HFFc6 (cell line): ENCODE results near the gene CD81. TPM values are rescaled to one million over a fixed set of nuclear protein-coding genes. Genes with fewer than 3 reads are reported as not detected.
"Not testable (repeated sequence)": the region's sequence is repeated elsewhere in the genome, so short reads cannot be mapped to it uniquely, and the experiment has no call there.

Experiments
- DNase-seq: peaks from one replicate; pipeline ENCODE4 v3.0.0-alpha.2; 2018
- H3K27ac Mint-ChIP-seq: 2 replicates; pipeline ENCODE4 v1.8.0; 2020; ENCODE audit warnings: mild to moderate bottlenecking, mixed read lengths
- H3K27me3 Mint-ChIP-seq: 2 replicates; pipeline ENCODE4 v1.8.0; 2021; ENCODE audit warnings: mild to moderate bottlenecking, moderate library complexity, mixed read lengths; ENCODE audit not compliant: insufficient read depth
- H3K36me3 Mint-ChIP-seq: 2 replicates; pipeline ENCODE4 v1.8.0; 2021; ENCODE audit warnings: low read depth, mixed read lengths
- H3K4me1 Mint-ChIP-seq: 2 replicates; pipeline ENCODE4 v1.8.0; 2020; ENCODE audit warnings: low read depth, mixed read lengths
- H3K4me3 Mint-ChIP-seq: 2 replicates; pipeline ENCODE4 v1.8.0; 2020; ENCODE audit warnings: mild to moderate bottlenecking, moderate library complexity, mixed read lengths
- H3K9me3 Mint-ChIP-seq: 2 replicates; pipeline ENCODE4 v1.8.0; 2020; ENCODE audit warnings: mild to moderate bottlenecking, mixed read lengths
- total RNA-seq, 6 experiments: library from RNA; stranded (reverse); fragmentation: NEBNext Ultra II Directional; extraction: Animal tissue kit (Norgen Biotek cat#: 25700); gene quantifications; 2 replicates in 1 of 6; 3 replicates in 5 of 6; pipeline ENCODE4 v1.2.3, GENCODE V29; 2021
- TF ChIP-seq, protein P1 (sequence below): fragments of 200-600 bp; sonication (generic); IDR thresholded peaks from 2 replicates; pipeline ENCODE4 v1.5.0; 2021; ENCODE audit warnings: antibody characterized with exemption, mild to moderate bottlenecking

The CD81 gene
- total RNA-seq, 6 experiments from 2014 or later: 540 to 738 (median 627) TPM

GRCh38 chr11:2363130-2363529 is 14.0 kb upstream of the CD81 start:
- Mint-ChIP-seq H3K9me3 (no peaks in the 10 kb centered on the region), H3K27me3 (peaks cover 21% of the 10 kb centered on the region), H3K4me1 (no peaks in the 10 kb centered on the region), H3K36me3 (no peaks in the 10 kb centered on the region), H3K4me3 (no peak overlapping the region), H3K27ac (no peak overlapping the region)
- TF ChIP-seq, protein P1, sequence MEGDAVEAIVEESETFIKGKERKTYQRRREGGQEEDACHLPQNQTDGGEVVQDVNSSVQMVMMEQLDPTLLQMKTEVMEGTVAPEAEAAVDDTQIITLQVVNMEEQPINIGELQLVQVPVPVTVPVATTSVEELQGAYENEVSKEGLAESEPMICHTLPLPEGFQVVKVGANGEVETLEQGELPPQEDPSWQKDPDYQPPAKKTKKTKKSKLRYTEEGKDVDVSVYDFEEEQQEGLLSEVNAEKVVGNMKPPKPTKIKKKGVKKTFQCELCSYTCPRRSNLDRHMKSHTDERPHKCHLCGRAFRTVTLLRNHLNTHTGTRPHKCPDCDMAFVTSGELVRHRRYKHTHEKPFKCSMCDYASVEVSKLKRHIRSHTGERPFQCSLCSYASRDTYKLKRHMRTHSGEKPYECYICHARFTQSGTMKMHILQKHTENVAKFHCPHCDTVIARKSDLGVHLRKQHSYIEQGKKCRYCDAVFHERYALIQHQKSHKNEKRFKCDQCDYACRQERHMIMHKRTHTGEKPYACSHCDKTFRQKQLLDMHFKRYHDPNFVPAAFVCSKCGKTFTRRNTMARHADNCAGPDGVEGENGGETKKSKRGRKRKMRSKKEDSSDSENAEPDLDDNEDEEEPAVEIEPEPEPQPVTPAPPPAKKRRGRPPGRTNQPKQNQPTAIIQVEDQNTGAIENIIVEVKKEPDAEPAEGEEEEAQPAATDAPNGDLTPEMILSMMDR: no peak
- DNase-seq: no peak

DNA sequence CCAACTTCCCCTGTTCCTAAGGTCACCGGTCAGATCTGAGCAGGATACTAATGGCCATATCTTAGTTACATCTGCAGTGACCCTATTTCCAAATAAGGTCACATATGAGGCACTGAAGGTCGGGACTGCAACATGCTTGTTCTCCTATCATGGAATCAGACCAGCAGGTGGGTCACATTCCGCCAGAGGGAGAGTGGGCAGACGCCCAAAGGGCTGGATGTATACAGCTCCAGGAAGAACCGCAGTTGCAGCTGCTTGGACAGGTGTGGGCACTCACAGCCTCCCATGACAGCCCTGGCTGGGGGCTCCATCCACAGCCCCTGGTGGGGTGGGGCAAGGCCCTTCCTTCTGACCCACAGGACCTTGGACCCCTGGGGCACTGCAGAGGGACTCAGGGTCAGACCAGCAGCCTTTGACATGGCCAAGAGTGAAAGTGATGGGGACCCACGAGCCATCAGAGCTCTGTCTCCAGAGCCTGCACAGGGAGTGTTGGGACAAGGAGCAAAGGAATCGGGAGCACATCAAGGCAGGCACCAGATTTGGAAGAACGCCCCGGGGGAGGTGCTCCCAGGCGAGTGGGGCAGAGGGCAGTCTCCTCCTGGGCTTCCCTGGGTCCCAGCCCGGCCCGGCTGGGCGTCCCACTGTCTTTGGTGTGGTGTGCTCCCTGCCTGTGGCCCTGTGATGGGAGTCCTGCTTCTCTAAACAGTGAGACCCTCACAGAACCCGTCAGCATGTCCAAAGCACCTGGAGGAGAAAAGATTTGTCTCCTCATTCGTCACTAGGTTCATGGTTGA is 13.3 kb upstream of the CD81 start:
- no peak for DNase-seq

GRCh38 chr11:2364386-2364785 is 12.7 kb upstream of the CD81 start:
- not testable (repeated sequence) for H3K4me3 Mint-ChIP-seq, H3K4me1 Mint-ChIP-seq, H3K9me3 Mint-ChIP-seq, H3K27ac Mint-ChIP-seq, DNase-seq, H3K36me3 Mint-ChIP-seq
- peaks cover 21% of the 10 kb centered on the region for H3K27me3 Mint-ChIP-seq

More for the DNA sequence above, 13.3 kb upstream of the CD81 start:
- no peaks in the 10 kb centered on the region for H3K9me3 Mint-ChIP-seq
- TF ChIP-seq, protein P1: no peak
- no peaks in the 10 kb centered on the region for H3K36me3 Mint-ChIP-seq
- H3K27me3 Mint-ChIP-seq: peaks cover 21% of the 10 kb centered on the region
- no peak overlapping the region for H3K27ac Mint-ChIP-seq
- H3K4me3 Mint-ChIP-seq: no peak overlapping the region
- H3K4me1 Mint-ChIP-seq: no peaks in the 10 kb centered on the region

DNA sequence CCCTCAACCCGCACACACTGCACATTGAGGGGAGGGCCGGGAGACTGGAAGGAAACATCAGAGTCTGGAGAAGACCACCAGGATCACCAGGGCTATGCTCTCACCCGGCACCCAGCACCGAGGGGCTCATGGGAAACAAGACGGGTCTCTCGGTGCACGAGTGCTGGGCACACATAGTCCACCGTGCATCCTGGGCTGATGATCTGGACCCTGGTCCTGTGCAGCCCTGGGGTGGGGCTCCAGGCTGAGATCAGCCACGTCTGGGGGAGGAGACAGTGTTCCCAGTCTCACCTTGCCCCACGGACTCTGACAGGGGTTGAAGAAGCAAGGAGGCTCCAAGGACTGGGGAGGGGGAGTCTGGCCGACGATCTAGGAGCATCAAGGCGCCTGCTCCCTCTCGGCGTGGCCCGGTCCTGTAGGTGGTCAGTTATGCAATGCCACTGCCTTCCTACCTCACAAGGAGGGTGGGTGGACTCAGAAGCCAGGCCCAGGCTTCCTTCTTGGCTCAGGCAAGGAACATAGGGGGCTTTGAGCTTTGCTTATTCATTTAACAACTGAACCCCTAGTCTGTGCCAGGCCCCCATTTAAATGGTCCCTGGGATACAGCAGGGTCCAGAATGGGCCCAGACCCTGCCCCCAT is 11.4 kb upstream of the CD81 start:
- H3K27me3 Mint-ChIP-seq: peaks cover 21% of the 10 kb centered on the region
- no peaks in the 10 kb centered on the region for H3K9me3 Mint-ChIP-seq
- H3K4me1 Mint-ChIP-seq: no peaks in the 10 kb centered on the region
- TF ChIP-seq, protein P1: no peak
- DNase-seq: no peak
- no peak overlapping the region for H3K27ac Mint-ChIP-seq
- H3K4me3 Mint-ChIP-seq: no peak overlapping the region
- H3K36me3 Mint-ChIP-seq: no peaks in the 10 kb centered on the region

- H3K4me3 Mint-ChIP-seq: no peak overlapping the region
- no peaks in the 10 kb centered on the region for H3K9me3 Mint-ChIP-seq
- H3K27me3 Mint-ChIP-seq: peaks cover 21% of the 10 kb centered on the region
- no peak for DNase-seq
- H3K4me1 Mint-ChIP-seq: no peaks in the 10 kb centered on the region
- H3K36me3 Mint-ChIP-seq: no peaks in the 10 kb centered on the region
- H3K27ac Mint-ChIP-seq: no peak overlapping the region
- TF ChIP-seq, protein P1: no peak
Observed at GRCh38 chr11:2366276-2366675, 10.8 kb upstream of the CD81 start.

DNA sequence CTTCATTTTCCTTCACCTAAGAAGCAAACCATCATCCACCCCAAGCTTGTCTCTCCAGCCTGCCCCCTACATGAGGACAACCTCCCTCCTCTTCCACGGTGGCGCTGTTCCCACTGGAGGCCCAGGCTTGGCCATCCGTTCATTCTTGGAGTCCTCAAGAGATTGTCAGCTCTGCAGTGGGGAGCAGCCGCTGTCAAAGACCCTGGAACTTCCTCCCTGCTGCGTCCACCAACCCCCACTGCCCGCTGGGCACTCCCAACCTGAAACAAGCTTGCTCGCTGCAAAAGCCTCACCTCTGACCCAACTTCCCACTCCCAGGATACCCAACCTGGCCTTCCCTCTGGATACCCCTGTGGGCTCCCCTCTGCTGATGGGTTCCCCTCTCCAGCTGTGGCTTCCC is 10.4 kb upstream of the CD81 start:
- H3K36me3 Mint-ChIP-seq: no peaks in the 10 kb centered on the region
- TF ChIP-seq, protein P1: no peak
- H3K9me3 Mint-ChIP-seq: no peaks in the 10 kb centered on the region
- no peak overlapping the region for H3K4me3 Mint-ChIP-seq
- no peak overlapping the region for H3K27ac Mint-ChIP-seq
- peaks cover 21% of the 10 kb centered on the region for H3K27me3 Mint-ChIP-seq
- H3K4me1 Mint-ChIP-seq: no peaks in the 10 kb centered on the region
- no peak for DNase-seq
